ENCODE data around the gene C1QTNF4. TPM values are rescaled to one million over a fixed set of nuclear protein-coding genes. Genes with fewer than 3 reads are reported as not detected.
A peak's percentile ranks its signal among the peaks of the same experiment; 100 is the strongest.

The C1QTNF4 gene
- total RNA-seq, 4 donors from 2014 or later: 1.1 to 3.7 (median 1.9) TPM

GRCh38 chr11:47571895-47572294 is 22.3 kb downstream of the C1QTNF4 start:
- no peak for DNase-seq
- Histone ChIP-seq H3K36me3 (peaks cover 21 to 41% of the 10 kb centered on the region in 2 donors), H3K4me1 (peaks cover 0 to 10% of the 10 kb centered on the region in 2 donors), H3K27me3 (no peaks in the 10 kb centered on the region), H3K27ac (no peak overlapping the region), H3K9me3 (no peaks in the 10 kb centered on the region), H3K4me3 (replicated peaks in 1 of 3) (no peak overlapping the region)
- TF ChIP-seq CTCF (IDR thresholded peaks at IDR 0.05): no peak
- TF ChIP-seq POLR2A (IDR thresholded peaks at IDR 0.05): no peak
- intact Hi-C loops (cut with DNase I): no loop called here
- WGBS, 2 donors: 74 to 80% methylated on average over 1 of the region's 1 CpG

- Histone ChIP-seq H3K27me3 (no peaks in the 10 kb centered on the region), H3K9me3 (no peaks in the 10 kb centered on the region), H3K36me3 (peaks cover 21 to 41% of the 10 kb centered on the region in 2 donors), H3K4me3 (replicated peaks in 1 of 3) (no peak overlapping the region), H3K27ac (no peak overlapping the region), H3K4me1 (peaks cover 0 to 15% of the 10 kb centered on the region in 2 donors)
- WGBS, 2 donors: 87 to 88% methylated on average over 4 of the region's 4 CpGs
- intact Hi-C loops (cut with DNase I): no loop called here
- TF ChIP-seq CTCF (IDR thresholded peaks at IDR 0.05): no peak
- TF ChIP-seq POLR2A (IDR thresholded peaks at IDR 0.05): no peak
- DNase-seq: no peak
Measured at GRCh38 chr11:47571357-47571729, 22.9 kb downstream of the C1QTNF4 start.

- Histone ChIP-seq H3K4me1 (peaks cover 3 to 16% of the 10 kb centered on the region in 2 donors), H3K27me3 (no peaks in the 10 kb centered on the region), H3K4me3 (replicated peaks in 1 of 3) (no peak overlapping the region), H3K27ac (no peak overlapping the region), H3K36me3 (peaks cover 21 to 40% of the 10 kb centered on the region in 2 donors), H3K9me3 (no peaks in the 10 kb centered on the region)
- intact Hi-C loops (cut with DNase I): no loop called here
- 88 to 93% methylated on average over 3 of the region's 3 CpGs for WGBS, 2 donors
- TF ChIP-seq POLR2A (IDR thresholded peaks at IDR 0.05): no peak
- TF ChIP-seq CTCF (IDR thresholded peaks at IDR 0.05): no peak
- DNase-seq: no peak
Measured at GRCh38 chr11:47570651-47571356, 23.4 kb downstream of the C1QTNF4 start.

GRCh38 chr11:47569646-47570045 is 24.6 kb downstream of the C1QTNF4 start:
- Histone ChIP-seq H3K4me1 (peaks cover 8 to 21% of the 10 kb centered on the region in 2 donors), H3K9me3 (no peaks in the 10 kb centered on the region), H3K36me3 (peaks cover 18 to 32% of the 10 kb centered on the region in 2 donors), H3K4me3 (replicated peaks in 1 of 3) (no peak overlapping the region), H3K27ac (no peak overlapping the region), H3K27me3 (no peaks in the 10 kb centered on the region)
- TF ChIP-seq CTCF (IDR thresholded peaks at IDR 0.05): no peak
- TF ChIP-seq POLR2A (IDR thresholded peaks at IDR 0.05): no peak
- DNase-seq: no peak
- intact Hi-C loops (cut with DNase I): no loop called here
- 91 to 100% methylated on average over 7 of the region's 7 CpGs for WGBS, 2 donors

- Histone ChIP-seq H3K27me3 (no peaks in the 10 kb centered on the region), H3K27ac (peak overlapping the region in 2 of 3 donors; percentile 75 to 76), H3K4me3 (replicated peaks in 1 of 3) (peak overlapping the region; percentile 90 to 96 (median 91)), H3K4me1 (peaks cover 8 to 12% of the 10 kb centered on the region in 2 donors), H3K36me3 (peaks cover 0 to 3% of the 10 kb centered on the region in 2 donors), H3K9me3 (no peaks in the 10 kb centered on the region)
- no peak for DNase-seq
- WGBS, 2 donors: 40 to 51% methylated on average over 12 to 17 of the region's 17 CpGs
- intact Hi-C loops (cut with DNase I): no loop called here
- TF ChIP-seq CTCF (IDR thresholded peaks at IDR 0.05) (no peak), POLR2A (IDR thresholded peaks at IDR 0.05) (no peak)
Measured at GRCh38 chr11:47566149-47566698, 28.0 kb downstream of the C1QTNF4 start.

Measured in thyroid gland (tissue), 4 donors.